Duodenal mucosa (tissue), 2 donors: ENCODE results near the gene UTP15.

Source experiments
- H3K27ac ChIP-seq: one replicate; pipeline ENCODE4 v1.7.0; 2013; ENCODE audit warnings: low read depth, low read length
- H3K27me3 ChIP-seq, 2 donors: one replicate each; pipeline ENCODE4 v1.7.0; 2013; ENCODE audit warnings: low read length in 2 of 2, control low read depth in 1 of 2; ENCODE audit not compliant: insufficient read depth in 2 of 2, control insufficient read depth in 1 of 2
- H3K36me3 ChIP-seq, 2 donors: one replicate each; pipeline ENCODE4 v1.7.0; 2013; ENCODE audit warnings: low read length in 2 of 2, control low read depth in 1 of 2; ENCODE audit not compliant: insufficient read depth in 2 of 2, control insufficient read depth in 1 of 2
- H3K4me1 ChIP-seq, 2 donors: one replicate each; pipeline ENCODE4 v1.7.0; 2013; ENCODE audit warnings: low read length in 2 of 2, control low read depth in 1 of 2; ENCODE audit not compliant: insufficient read depth in 2 of 2, control insufficient read depth in 1 of 2
- H3K4me3 ChIP-seq, 2 donors: one replicate each; pipeline ENCODE4 v1.7.0; 2013; ENCODE audit warnings: low read length in 2 of 2, low read depth in 1 of 2
- H3K9ac ChIP-seq, 2 donors: one replicate each; pipeline ENCODE4 v1.7.0; 2013; ENCODE audit warnings: low read length in 2 of 2, low read depth in 1 of 2
- H3K9me3 ChIP-seq, 2 donors: one replicate each; pipeline ENCODE4 v1.7.0; 2013; ENCODE audit warnings: low read length in 2 of 2, control low read depth in 1 of 2; ENCODE audit not compliant: control insufficient read depth in 1 of 2

Gene UTP15

DNA sequence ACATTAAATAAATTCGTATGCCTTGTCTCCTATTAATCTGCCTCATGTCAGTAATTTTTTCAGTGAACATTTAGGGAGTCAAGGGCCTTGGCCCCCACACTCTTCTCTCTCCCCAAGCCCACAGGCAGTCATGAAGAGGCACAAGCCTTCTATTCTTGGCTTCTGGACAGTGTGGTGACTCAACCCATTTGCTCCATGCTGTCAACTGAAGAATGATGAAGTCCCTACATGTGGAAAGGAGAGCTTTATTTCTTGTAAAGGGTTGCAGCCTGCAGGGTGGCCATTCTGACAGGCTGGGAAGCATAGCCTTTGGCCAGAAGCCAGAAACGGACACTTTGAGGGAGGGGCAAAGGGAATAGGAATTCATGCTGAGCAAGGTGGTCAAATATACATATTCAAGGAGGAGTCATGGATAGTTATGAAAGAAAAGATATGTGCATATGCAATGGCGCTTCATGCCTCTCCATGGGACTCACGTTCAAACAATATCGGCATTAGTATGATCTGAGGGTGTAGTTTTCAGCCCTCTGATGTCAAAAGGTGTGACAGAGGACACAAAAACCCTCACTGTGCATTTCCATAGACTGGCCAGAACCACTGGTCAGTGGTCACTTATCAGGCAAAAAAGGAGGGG is 31.4 kb upstream of the UTP15 start:
- Histone ChIP-seq H3K9me3 (peaks cover 0 to 4% of the 10 kb centered on the region in 2 donors), H3K36me3 (no peaks in the 10 kb centered on the region), H3K27me3 (no peaks in the 10 kb centered on the region), H3K4me3 (no peak overlapping the region), H3K4me1 (no peaks in the 10 kb centered on the region), H3K9ac (no peak overlapping the region), H3K27ac (no peak overlapping the region)

- Histone ChIP-seq H3K4me1 (no peaks in the 10 kb centered on the region), H3K9ac (no peak overlapping the region), H3K9me3 (peaks cover 0 to 4% of the 10 kb centered on the region in 2 donors), H3K4me3 (no peak overlapping the region), H3K27ac (no peak overlapping the region), H3K36me3 (no peaks in the 10 kb centered on the region), H3K27me3 (no peaks in the 10 kb centered on the region)
Measured at GRCh38 chr5:73534971-73535370, 30.6 kb upstream of the UTP15 start.

DNA sequence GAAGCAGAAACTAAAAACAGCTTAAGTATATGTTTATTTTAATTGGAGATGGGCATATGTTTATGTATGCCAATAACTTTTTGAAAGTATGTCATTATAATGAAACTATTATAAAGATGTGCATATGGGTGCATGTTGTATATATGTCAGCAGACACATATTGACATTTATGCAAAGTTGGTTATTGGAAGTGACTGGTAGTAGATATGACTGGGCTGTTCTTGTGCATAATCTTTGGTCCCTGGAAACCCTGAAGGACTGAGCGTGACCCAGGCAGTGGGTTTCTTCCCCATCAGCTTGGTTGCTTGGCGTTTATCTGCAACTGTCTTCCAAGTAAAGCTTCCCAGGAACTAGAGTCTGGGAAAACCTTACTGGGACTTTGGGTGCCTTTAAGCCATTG is 25.8 kb upstream of the UTP15 start:
- H3K27me3 ChIP-seq: no peaks in the 10 kb centered on the region
- no peak overlapping the region for H3K9ac ChIP-seq
- no peaks in the 10 kb centered on the region for H3K36me3 ChIP-seq
- no peak overlapping the region for H3K4me3 ChIP-seq
- peaks cover 0 to 18% of the 10 kb centered on the region in 2 donors for H3K4me1 ChIP-seq
- H3K9me3 ChIP-seq: no peaks in the 10 kb centered on the region
- no peak overlapping the region for H3K27ac ChIP-seq

- Histone ChIP-seq H3K4me3 (no peak overlapping the region), H3K9me3 (no peaks in the 10 kb centered on the region), H3K27me3 (no peaks in the 10 kb centered on the region), H3K36me3 (no peaks in the 10 kb centered on the region), H3K4me1 (peaks cover 3 to 23% of the 10 kb centered on the region in 2 donors), H3K9ac (no peak overlapping the region), H3K27ac (no peak overlapping the region)
Measured at GRCh38 chr5:73540192-73540591, 25.4 kb upstream of the UTP15 start.

GRCh38 chr5:73542020-73542419 is 23.5 kb upstream of the UTP15 start:
- Histone ChIP-seq H3K36me3 (no peaks in the 10 kb centered on the region), H3K4me3 (no peak overlapping the region), H3K4me1 (peaks cover 3 to 24% of the 10 kb centered on the region in 2 donors), H3K27me3 (no peaks in the 10 kb centered on the region), H3K9ac (no peak overlapping the region), H3K27ac (peak overlapping the region; percentile 17), H3K9me3 (no peaks in the 10 kb centered on the region)

DNA sequence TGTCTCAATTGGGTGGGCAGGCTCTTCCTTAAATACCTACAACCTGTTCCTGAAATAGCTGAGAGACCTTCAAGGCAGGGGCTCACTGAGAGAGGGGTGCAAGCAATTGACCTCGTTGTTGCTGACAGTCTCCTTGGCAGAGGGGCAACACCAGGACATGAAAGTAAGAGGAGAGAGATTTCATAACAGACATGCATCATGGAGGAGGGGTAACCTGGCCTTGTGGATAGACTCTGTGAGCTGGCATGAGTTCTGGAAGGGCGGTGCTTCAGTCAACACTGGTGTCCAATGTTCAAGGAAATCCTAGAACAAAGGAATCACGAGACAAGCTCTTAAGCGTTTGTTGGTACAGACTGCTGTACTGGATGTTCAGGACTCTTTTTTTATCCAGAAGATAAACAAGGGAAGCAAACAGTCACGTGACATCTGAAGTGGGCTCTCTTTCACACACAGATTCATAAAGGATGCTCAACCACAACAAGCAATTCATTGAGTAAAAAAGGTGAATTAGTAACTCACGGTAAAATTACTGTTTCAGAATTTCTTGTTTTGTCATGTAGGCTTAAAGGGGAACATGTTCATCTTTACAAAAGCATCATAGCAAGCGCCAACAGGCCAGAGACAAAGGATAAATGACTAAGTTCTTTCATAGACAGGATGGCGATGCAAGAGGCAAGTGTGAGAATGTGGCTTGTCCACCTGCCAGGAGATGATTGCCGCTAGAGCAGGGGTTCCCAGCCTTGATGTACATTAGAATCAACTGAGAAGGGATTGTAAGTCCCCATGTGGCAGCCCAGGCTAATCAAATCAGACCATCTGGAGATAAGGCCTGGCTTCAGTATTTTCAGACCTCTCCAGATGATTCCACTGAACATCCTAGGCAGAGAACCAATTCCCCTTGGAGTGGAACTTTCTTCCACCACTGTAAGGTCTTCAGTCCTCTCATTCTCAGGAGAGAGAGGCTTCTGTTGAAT is 20.8 kb upstream of the UTP15 start:
- Histone ChIP-seq H3K4me3 (peak overlapping the region in 1 of 2 donors; percentile 18), H3K27ac (no peak overlapping the region), H3K9me3 (no peaks in the 10 kb centered on the region), H3K4me1 (peaks cover 3 to 24% of the 10 kb centered on the region in 2 donors), H3K27me3 (no peaks in the 10 kb centered on the region), H3K36me3 (no peaks in the 10 kb centered on the region), H3K9ac (no peak overlapping the region)

GRCh38 chr5:73545403-73545779 is 20.2 kb upstream of the UTP15 start:
- H3K36me3 ChIP-seq: no peaks in the 10 kb centered on the region
- no peak overlapping the region for H3K4me3 ChIP-seq
- H3K27me3 ChIP-seq: no peaks in the 10 kb centered on the region
- no peaks in the 10 kb centered on the region for H3K9me3 ChIP-seq
- H3K27ac ChIP-seq: no peak overlapping the region
- H3K4me1 ChIP-seq: peaks cover 3 to 24% of the 10 kb centered on the region in 2 donors
- H3K9ac ChIP-seq: no peak overlapping the region

DNA sequence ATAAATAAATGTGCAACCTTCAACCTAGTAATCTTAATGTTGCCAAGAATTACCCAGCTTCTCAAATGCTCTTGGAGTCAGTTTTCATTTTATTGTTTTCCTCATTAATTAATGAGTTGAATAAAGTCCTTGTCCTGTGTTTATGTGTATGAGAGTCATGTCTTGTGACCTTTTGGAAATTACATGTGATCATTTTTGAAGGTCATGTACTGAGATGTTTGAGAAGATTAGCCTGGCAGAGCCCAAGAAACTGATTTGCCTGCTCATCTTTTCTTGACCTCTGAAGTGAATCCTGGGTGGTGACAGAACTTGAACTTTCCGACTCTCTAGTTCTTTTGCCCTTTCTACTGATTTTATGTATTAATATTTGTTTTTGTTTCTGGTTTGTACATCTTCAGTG is 15.5 kb upstream of the UTP15 start:
- no peaks in the 10 kb centered on the region for H3K9me3 ChIP-seq
- H3K4me3 ChIP-seq: no peak overlapping the region
- H3K9ac ChIP-seq: no peak overlapping the region
- H3K36me3 ChIP-seq: peaks cover 4 to 24% of the 10 kb centered on the region in 2 donors
- H3K27me3 ChIP-seq: no peaks in the 10 kb centered on the region
- H3K27ac ChIP-seq: no peak overlapping the region
- H3K4me1 ChIP-seq: peaks cover 0 to 3% of the 10 kb centered on the region in 2 donors

DNA sequence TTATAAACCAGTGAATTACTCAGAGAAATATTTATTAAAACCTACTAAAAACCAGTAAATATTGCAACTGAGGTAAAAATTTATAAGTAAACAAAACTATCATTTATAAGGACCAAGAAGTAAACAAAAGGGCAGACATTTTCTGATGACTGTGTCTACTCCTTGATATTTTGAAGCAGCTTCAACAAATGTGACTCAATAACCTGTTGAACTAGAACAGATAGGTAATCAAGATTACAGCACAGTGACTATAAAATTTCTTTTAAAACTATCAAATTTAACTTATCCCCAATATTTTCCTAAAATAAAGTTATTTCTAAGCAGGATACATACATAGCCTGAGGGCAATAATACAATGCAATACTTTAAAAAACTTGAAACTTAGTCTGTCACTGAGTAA is 12.9 kb upstream of the UTP15 start:
- no peak overlapping the region for H3K9ac ChIP-seq
- H3K27ac ChIP-seq: no peak overlapping the region
- H3K4me3 ChIP-seq: no peak overlapping the region
- peaks cover 4 to 32% of the 10 kb centered on the region in 2 donors for H3K36me3 ChIP-seq
- H3K4me1 ChIP-seq: no peaks in the 10 kb centered on the region
- H3K9me3 ChIP-seq: no peaks in the 10 kb centered on the region
- H3K27me3 ChIP-seq: no peaks in the 10 kb centered on the region

GRCh38 chr5:73558950-73559349 is 6.6 kb upstream of the UTP15 start:
- H3K9ac ChIP-seq: no peak overlapping the region
- H3K4me1 ChIP-seq: peaks cover 5 to 8% of the 10 kb centered on the region in 2 donors
- H3K9me3 ChIP-seq: no peaks in the 10 kb centered on the region
- H3K4me3 ChIP-seq: no peak overlapping the region
- no peaks in the 10 kb centered on the region for H3K27me3 ChIP-seq
- peaks cover 7 to 26% of the 10 kb centered on the region in 2 donors for H3K36me3 ChIP-seq
- no peak overlapping the region for H3K27ac ChIP-seq
